ENCODE data around the gene HBS1L. TPM values are rescaled to one million over a fixed set of nuclear protein-coding genes. Genes with fewer than 3 reads are reported as not detected.

The HBS1L gene
- polyA plus RNA-seq, 1 experiment: 101 TPM

- ChIA-PET POLR2A (no interaction called here), CTCF (no interaction called here)
Measured at GRCh38 chr6:135008072-135008940, 46.3 kb downstream of the HBS1L start.

DNA sequence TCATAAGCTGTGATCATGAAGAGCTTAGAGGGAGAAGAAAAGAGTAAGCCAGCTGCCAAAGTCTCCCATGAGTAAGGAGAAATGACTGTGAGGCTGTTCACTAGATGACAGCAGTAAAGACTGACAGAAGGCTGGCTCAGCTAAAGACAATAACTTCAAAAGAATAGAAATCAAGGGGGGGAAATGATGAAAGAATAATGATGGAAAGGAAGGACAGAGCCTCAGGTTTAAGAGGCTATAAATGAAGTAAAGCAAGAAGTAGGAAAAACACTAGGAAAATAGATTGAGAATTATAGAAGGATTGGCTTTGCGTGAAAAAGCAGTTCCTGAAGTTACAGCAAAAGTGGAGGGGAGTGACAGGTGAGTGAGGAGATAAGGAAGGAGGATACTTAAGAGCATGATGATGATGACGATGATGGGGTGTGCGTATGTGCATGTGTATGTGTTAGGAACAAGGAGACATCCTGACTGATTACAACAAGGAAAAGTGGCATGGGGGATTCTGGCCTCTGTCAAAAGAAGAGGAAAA is 48.2 kb downstream of the HBS1L start:
- no peak for TF ChIP-seq CTCF (IDR thresholded peaks at IDR 0.05; ENCODE audit: low read depth, low read length)
- CTCF ChIA-PET: interaction anchor here (3.2 kb wide), 1 partner anchor 883 kb away, joined by 10 read pairs; no protein-coding TSS in a partner anchor
- Histone ChIP-seq H3K27ac (ENCODE audit: low read depth, low read length) (no peak overlapping the region), H3K4me3 (ENCODE audit: low read depth, low read length) (no peak overlapping the region), H3K27me3 (ENCODE audit: control insufficient read depth, insufficient read depth, low read length) (no peaks in the 10 kb centered on the region), H3K9me3 (ENCODE audit: control insufficient read depth, insufficient read depth, low read length) (no peaks in the 10 kb centered on the region)
- POLR2A ChIA-PET: no interaction called here
- DNase-seq (ENCODE audit: low read depth, low spot score): no peak

More at GRCh38 chr6:135008072-135008940, 46.3 kb downstream of the HBS1L start:
- H3K27ac ChIP-seq (ENCODE audit: low read depth, low read length): no peak overlapping the region
- no peak for TF ChIP-seq CTCF (IDR thresholded peaks at IDR 0.05; ENCODE audit: low read depth, low read length)
- H3K9me3 ChIP-seq (ENCODE audit: control insufficient read depth, insufficient read depth, low read length): no peaks in the 10 kb centered on the region
- H3K4me3 ChIP-seq (ENCODE audit: low read depth, low read length): no peak overlapping the region
- no peak for DNase-seq (ENCODE audit: low read depth, low spot score)
- no peaks in the 10 kb centered on the region for H3K27me3 ChIP-seq (ENCODE audit: control insufficient read depth, insufficient read depth, low read length)

DNA sequence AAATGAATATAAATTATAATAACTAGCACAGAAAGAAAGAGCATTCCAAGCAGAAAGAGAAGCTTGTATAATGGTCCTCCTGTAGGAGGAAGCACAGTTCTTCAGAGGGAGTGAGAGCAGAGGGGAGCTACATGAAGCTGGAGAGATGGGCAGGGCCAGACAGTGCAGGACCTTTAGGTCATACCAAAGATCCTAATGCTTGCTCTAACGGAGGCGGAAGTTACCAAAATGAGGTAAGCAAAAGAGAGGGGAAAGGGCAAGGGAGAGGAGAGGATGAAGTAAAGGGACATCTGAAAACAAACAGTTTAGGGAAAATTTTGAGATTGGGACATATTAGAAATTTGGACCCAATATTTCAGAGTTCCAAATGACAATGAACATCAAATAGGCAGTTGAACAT is 50.2 kb downstream of the HBS1L start:
- ChIA-PET POLR2A (no interaction called here), CTCF (interaction anchor here (0.5 to 3.2 kb wide), 5 partner anchors 55 to 894 kb away, joined by 3 to 10 read pairs (median 4); no protein-coding TSS in a partner anchor)
- DNase-seq (ENCODE audit: low read depth, low spot score): no peak
- no peak for TF ChIP-seq CTCF (IDR thresholded peaks at IDR 0.05; ENCODE audit: low read depth, low read length)
- H3K4me3 ChIP-seq (ENCODE audit: low read depth, low read length): no peak overlapping the region
- H3K27ac ChIP-seq (ENCODE audit: low read depth, low read length): no peak overlapping the region
- H3K27me3 ChIP-seq (ENCODE audit: control insufficient read depth, insufficient read depth, low read length): no peaks in the 10 kb centered on the region
- H3K9me3 ChIP-seq (ENCODE audit: control insufficient read depth, insufficient read depth, low read length): no peaks in the 10 kb centered on the region

DNA sequence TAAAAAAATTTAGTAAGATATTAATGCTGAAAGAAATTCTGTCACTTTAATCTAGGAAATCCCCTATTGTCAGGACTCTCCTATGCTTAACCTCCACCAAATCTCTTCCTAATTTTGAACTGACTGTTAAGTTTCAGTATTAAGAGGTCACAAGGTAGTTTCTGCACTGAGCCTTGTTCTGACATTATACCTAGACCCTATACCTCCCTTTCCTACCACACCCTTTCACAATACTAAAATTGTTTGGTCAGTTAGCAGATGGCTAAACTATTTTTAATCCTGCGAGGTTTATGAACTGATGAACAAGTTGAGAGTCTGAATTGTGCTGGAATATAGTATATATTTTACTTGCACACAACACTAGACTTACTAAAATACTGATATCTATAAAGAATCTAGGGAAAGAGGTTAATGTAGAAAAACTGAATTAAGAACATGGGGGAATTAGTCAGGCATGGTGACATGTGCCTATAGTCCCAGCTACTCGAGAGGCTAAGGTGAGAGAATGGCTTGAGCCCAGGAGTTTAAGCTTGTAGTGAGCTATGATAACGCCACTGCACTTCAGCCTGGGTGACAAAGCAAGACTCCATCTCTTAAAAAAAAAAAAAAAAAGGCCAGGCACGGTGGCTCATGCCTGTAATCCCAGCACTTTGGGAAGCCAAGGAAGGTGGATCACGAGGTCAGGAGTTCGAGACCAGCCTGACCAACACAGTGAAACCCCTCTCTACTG is 51.5 kb downstream of the HBS1L start:
- no peak overlapping the region for H3K4me3 ChIP-seq (ENCODE audit: low read depth, low read length)
- DNase-seq (ENCODE audit: low read depth, low spot score): no peak
- no peak overlapping the region for H3K27ac ChIP-seq (ENCODE audit: low read depth, low read length)
- POLR2A ChIA-PET: no interaction called here
- no peaks in the 10 kb centered on the region for H3K9me3 ChIP-seq (ENCODE audit: control insufficient read depth, insufficient read depth, low read length)
- H3K27me3 ChIP-seq (ENCODE audit: control insufficient read depth, insufficient read depth, low read length): no peaks in the 10 kb centered on the region
- CTCF ChIA-PET: interaction anchor here (0.6 to 3.2 kb wide), 19 partner anchors 10 to 880 kb away, joined by 3 to 15 read pairs (median 4); no protein-coding TSS in a partner anchor
- TF ChIP-seq CTCF (IDR thresholded peaks at IDR 0.05; ENCODE audit: low read depth, low read length): no peak
